Fibroblast of lung (primary cell): ENCODE data around the gene RNF223. TPM values are rescaled to one million over a fixed set of nuclear protein-coding genes. Genes with fewer than 3 reads are reported as not detected.

Experiments used
- DNase-seq, 2 donors: peaks; one replicate each; pipeline versions ENCODE4 v3.0.0 to v3.0.0-alpha.2; 2010; ENCODE audit warnings: low read depth in 2 of 2
- H2AFZ ChIP-seq: 2 replicates; pipeline ENCODE4 v1.5.1; 2012; ENCODE audit warnings: low read length, control low read depth, inconsistent platforms
- H3K27ac ChIP-seq: 2 replicates; pipeline ENCODE4 v1.5.1; 2011; ENCODE audit warnings: low read length, control low read depth; ENCODE audit not compliant: insufficient read depth
- H3K27me3 ChIP-seq: 2 replicates; pipeline ENCODE4 v1.5.1; 2011; ENCODE audit warnings: mild to moderate bottlenecking, low read length; ENCODE audit not compliant: control insufficient read depth, insufficient read depth
- H3K36me3 ChIP-seq: 2 replicates; pipeline ENCODE4 v1.5.1; 2011; ENCODE audit warnings: low read length; ENCODE audit not compliant: control insufficient read depth, insufficient read depth
- H3K4me1 ChIP-seq: 2 replicates; pipeline ENCODE4 v1.5.1; 2011; ENCODE audit warnings: low read length; ENCODE audit not compliant: control insufficient read depth, insufficient read depth; ENCODE audit errors: extremely low read depth
- H3K4me2 ChIP-seq: 2 replicates; pipeline ENCODE4 v1.5.1; 2011; ENCODE audit warnings: low read length, control low read depth; ENCODE audit not compliant: insufficient read depth; ENCODE audit errors: extremely low read depth
- H3K4me3 ChIP-seq, 4 experiments: fragments of 200-600 bp in 1 of 4; sonication (generic) in 1 of 4; replicated peaks in 1 of 4; 2 replicates each; pipeline ENCODE4 v1.5.1; 2011 to 2016; ENCODE audit warnings: low read length in 4 of 4, low read depth in 3 of 4, mild to moderate bottlenecking in 3 of 4, control low read depth in 2 of 4, inconsistent platforms in 1 of 4, mixed read lengths in 1 of 4; ENCODE audit not compliant: insufficient read depth in 1 of 4; ENCODE audit errors: control extremely low read depth in 1 of 4
- H3K79me2 ChIP-seq: 2 replicates; pipeline ENCODE4 v1.5.1; 2012; ENCODE audit warnings: mild to moderate bottlenecking, low read length, inconsistent platforms; ENCODE audit not compliant: control insufficient read depth, insufficient read depth
- H3K9ac ChIP-seq: 2 replicates; pipeline ENCODE4 v1.5.1; 2011; ENCODE audit warnings: mild to moderate bottlenecking, low read length, control low read depth; ENCODE audit not compliant: insufficient read depth
- H3K9me3 ChIP-seq: 2 replicates; pipeline ENCODE4 v1.5.1; 2012; ENCODE audit warnings: low read depth, low read length; ENCODE audit not compliant: control insufficient read depth, insufficient read depth
- H4K20me1 ChIP-seq: 2 replicates; pipeline ENCODE4 v1.5.1; 2011; ENCODE audit warnings: low read length; ENCODE audit not compliant: control insufficient read depth, insufficient read depth; ENCODE audit errors: extremely low read depth
- EZH2 ChIP-seq: IDR thresholded peaks from 2 replicates; pipeline ENCODE4 v1.5.1; 2012; ENCODE audit warnings: low read length, control low read depth, mild to moderate bottlenecking; ENCODE audit errors: missing control alignments
- polyA plus RNA-seq, 2 donors: library from polyadenylated mRNA; depleted of rRNA in 1 of 2; stranded (reverse) in 1 of 2; unstranded in 1 of 2; fragments of >200 nt; gene quantifications; 2 replicates each; pipeline ENCODE4 v1.2.1, GENCODE V29; 2011 to 2012; ENCODE audit warnings: missing spikeins in 1 of 2
- total RNA-seq: library from RNA; depleted of rRNA; stranded (reverse); fragments of >200 nt; gene quantifications from 2 replicates; pipeline ENCODE4 v1.2.1, GENCODE V29; 2014
- TF ChIP-seq, protein P1 (sequence below), 2 donors: IDR thresholded peaks in 1 of 2; conservative IDR thresholded peaks in 1 of 2; 1 replicate in 1 of 2; 2 replicates in 1 of 2; pipeline ENCODE4 v1.5.1; 2011 to 2012; ENCODE audit warnings: low read length in 2 of 2, control low read depth in 1 of 2, inconsistent platforms in 1 of 2, low read depth in 1 of 2, mild to moderate bottlenecking in 1 of 2

The RNF223 gene
- total and polyA plus RNA-seq, 2 donors (not counting 1 experiment from before 2014, with no cell fraction given) = not detected

DNA sequence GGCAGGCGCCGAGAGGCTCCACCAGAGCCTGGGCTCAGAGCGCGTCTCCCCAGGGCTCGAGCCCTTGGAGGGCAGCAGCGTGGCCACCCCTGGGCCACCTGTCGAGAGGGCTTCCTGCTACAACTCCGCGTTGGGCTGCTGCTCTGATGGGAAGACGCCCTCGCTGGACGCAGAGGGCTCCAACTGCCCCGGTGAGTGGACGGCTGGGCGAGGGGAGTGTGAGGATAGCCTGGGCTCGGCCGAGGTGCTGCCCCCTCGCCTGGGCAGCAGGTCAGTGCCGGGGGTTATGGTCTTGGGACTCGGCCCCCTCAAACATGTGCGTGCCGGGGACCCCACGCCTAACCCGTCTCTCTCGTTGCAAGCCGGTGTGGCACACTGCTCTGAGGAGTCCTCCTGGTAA lies 27.3 kb downstream of the RNF223 start:
- Histone ChIP-seq H3K27me3 (no peaks in the 10 kb centered on the region), H3K9me3 (no peaks in the 10 kb centered on the region), H3K4me2 (no peak overlapping the region), H3K27ac (no peak overlapping the region), H3K79me2 (no peaks in the 10 kb centered on the region), H3K9ac (no peak overlapping the region), H3K4me1 (no peaks in the 10 kb centered on the region), H3K36me3 (peaks cover 11% of the 10 kb centered on the region), H3K4me3 (no peak overlapping the region), H2AFZ (no peak overlapping the region), H4K20me1 (no peaks in the 10 kb centered on the region)
- TF ChIP-seq, protein P1, sequence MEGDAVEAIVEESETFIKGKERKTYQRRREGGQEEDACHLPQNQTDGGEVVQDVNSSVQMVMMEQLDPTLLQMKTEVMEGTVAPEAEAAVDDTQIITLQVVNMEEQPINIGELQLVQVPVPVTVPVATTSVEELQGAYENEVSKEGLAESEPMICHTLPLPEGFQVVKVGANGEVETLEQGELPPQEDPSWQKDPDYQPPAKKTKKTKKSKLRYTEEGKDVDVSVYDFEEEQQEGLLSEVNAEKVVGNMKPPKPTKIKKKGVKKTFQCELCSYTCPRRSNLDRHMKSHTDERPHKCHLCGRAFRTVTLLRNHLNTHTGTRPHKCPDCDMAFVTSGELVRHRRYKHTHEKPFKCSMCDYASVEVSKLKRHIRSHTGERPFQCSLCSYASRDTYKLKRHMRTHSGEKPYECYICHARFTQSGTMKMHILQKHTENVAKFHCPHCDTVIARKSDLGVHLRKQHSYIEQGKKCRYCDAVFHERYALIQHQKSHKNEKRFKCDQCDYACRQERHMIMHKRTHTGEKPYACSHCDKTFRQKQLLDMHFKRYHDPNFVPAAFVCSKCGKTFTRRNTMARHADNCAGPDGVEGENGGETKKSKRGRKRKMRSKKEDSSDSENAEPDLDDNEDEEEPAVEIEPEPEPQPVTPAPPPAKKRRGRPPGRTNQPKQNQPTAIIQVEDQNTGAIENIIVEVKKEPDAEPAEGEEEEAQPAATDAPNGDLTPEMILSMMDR (conservative IDR thresholded peaks at IDR 0.05 in 1 of 2, IDR thresholded peaks at IDR 0.05 in 1 of 2; ENCODE audit: low read depth in 1 of 2, low read length in 2 of 2) = no peak
- DNase-seq = no peak

DNA sequence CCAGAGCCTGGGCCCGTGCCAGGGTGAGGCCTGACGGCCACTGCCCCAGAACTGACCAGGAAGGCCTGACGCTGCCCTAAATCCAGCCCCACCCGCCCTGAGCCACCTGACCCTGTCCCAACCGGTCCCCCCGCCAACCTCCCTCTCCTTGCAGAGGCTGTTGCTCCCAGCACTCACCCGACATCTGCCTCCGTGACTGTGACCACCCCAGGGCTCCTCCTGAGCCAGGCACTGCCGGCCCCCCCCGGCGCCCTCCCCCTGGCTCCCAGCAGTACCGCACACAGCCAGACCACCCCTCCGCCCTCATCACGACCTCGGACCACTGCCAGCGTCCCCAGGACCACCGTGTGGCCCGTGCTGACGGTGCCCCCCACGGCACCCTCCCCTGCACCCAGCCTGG lies 27.9 kb downstream of the RNF223 start:
- H3K9me3 ChIP-seq = no peaks in the 10 kb centered on the region
- no peak overlapping the region for H3K9ac ChIP-seq
- no peaks in the 10 kb centered on the region for H4K20me1 ChIP-seq
- H2AFZ ChIP-seq = no peak overlapping the region
- no peak overlapping the region for H3K4me2 ChIP-seq
- H3K27ac ChIP-seq = no peak overlapping the region
- H3K4me3 ChIP-seq = no peak overlapping the region
- H3K36me3 ChIP-seq = peaks cover 11% of the 10 kb centered on the region
- no peaks in the 10 kb centered on the region for H3K27me3 ChIP-seq
- TF ChIP-seq EZH2 = no peak
- TF ChIP-seq, protein P1 (conservative IDR thresholded peaks at IDR 0.05 in 1 of 2, IDR thresholded peaks at IDR 0.05 in 1 of 2; ENCODE audit: low read depth in 1 of 2, low read length in 2 of 2) = no peak
- DNase-seq = no peak
- H3K4me1 ChIP-seq = no peaks in the 10 kb centered on the region
- no peaks in the 10 kb centered on the region for H3K79me2 ChIP-seq

DNA sequence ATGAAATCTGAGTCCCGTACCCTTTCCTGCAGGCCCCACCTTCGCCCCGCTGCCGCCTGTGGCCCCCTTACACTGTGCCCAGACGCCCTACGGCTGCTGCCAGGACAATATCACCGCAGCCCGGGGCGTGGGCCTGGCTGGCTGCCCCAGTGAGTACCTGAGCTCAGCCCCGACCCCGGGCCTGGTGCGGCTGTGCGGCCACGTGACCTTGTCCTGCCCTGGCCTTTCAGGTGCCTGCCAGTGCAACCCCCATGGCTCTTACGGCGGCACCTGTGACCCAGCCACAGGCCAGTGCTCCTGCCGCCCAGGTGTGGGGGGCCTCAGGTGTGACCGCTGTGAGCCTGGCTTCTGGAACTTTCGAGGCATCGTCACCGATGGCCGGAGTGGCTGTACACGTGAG lies 29.0 kb downstream of the RNF223 start:
- DNase-seq = no peak
- Histone ChIP-seq H3K9ac (no peak overlapping the region), H2AFZ (no peak overlapping the region), H3K27me3 (no peaks in the 10 kb centered on the region), H3K27ac (no peak overlapping the region), H3K9me3 (no peaks in the 10 kb centered on the region), H3K4me2 (no peak overlapping the region), H3K4me1 (peaks cover 3% of the 10 kb centered on the region), H3K36me3 (peaks cover 9% of the 10 kb centered on the region), H4K20me1 (no peaks in the 10 kb centered on the region), H3K4me3 (no peak overlapping the region), H3K79me2 (no peaks in the 10 kb centered on the region)
- no peak for TF ChIP-seq EZH2
- TF ChIP-seq, protein P1 (conservative IDR thresholded peaks at IDR 0.05 in 1 of 2, IDR thresholded peaks at IDR 0.05 in 1 of 2; ENCODE audit: low read depth in 1 of 2, low read length in 2 of 2) = no peak
